Muscle layer of duodenum (tissue), 2 donors: ENCODE data around the gene LDLRAD4.

Source experiments
- H3K27ac ChIP-seq: one replicate; pipeline ENCODE4 v1.7.0; 2013; ENCODE audit warnings: mild to moderate bottlenecking, low read length
- H3K27me3 ChIP-seq: one replicate; pipeline ENCODE4 v1.7.0; 2013; ENCODE audit warnings: low read depth, mild to moderate bottlenecking, control low read depth, low read length
- H3K36me3 ChIP-seq, 2 donors: one replicate each; pipeline ENCODE4 v1.7.0; 2013; ENCODE audit warnings: low read length in 2 of 2, control low read depth in 1 of 2, mild to moderate bottlenecking in 1 of 2; ENCODE audit not compliant: insufficient read depth in 2 of 2, control insufficient read depth in 1 of 2
- H3K4me1 ChIP-seq, 2 donors: one replicate each; pipeline ENCODE4 v1.7.0; 2013; ENCODE audit warnings: low read length in 2 of 2, mild to moderate bottlenecking in 2 of 2, control low read depth in 1 of 2, moderate library complexity in 1 of 2; ENCODE audit not compliant: insufficient read depth in 2 of 2, control insufficient read depth in 1 of 2
- H3K4me3 ChIP-seq, 2 donors: one replicate each; pipeline ENCODE4 v1.7.0; 2013; ENCODE audit warnings: low read length in 2 of 2, low read depth in 1 of 2, mild to moderate bottlenecking in 1 of 2
- H3K9me3 ChIP-seq, 2 donors: one replicate each; pipeline ENCODE4 v1.7.0; 2013; ENCODE audit warnings: low read length in 2 of 2, control low read depth in 1 of 2, mild to moderate bottlenecking in 1 of 2; ENCODE audit not compliant: control insufficient read depth in 1 of 2
- donor health status: healthy.

The LDLRAD4 gene

GRCh38 chr18:13283746-13284145 is 65.2 kb downstream of the LDLRAD4 start:
- peaks cover 0 to under 1% of the 10 kb centered on the region in 2 donors for H3K4me1 ChIP-seq
- no peaks in the 10 kb centered on the region for H3K27me3 ChIP-seq
- no peak overlapping the region for H3K4me3 ChIP-seq
- peaks cover 0 to 4% of the 10 kb centered on the region in 2 donors for H3K36me3 ChIP-seq
- H3K27ac ChIP-seq, result no peak overlapping the region
- no peaks in the 10 kb centered on the region for H3K9me3 ChIP-seq

GRCh38 chr18:13284330-13285027 is 65.9 kb downstream of the LDLRAD4 start:
- no peaks in the 10 kb centered on the region for H3K27me3 ChIP-seq
- no peaks in the 10 kb centered on the region for H3K36me3 ChIP-seq
- H3K9me3 ChIP-seq, result no peaks in the 10 kb centered on the region
- H3K4me3 ChIP-seq, result no peak overlapping the region
- H3K27ac ChIP-seq, result no peak overlapping the region
- H3K4me1 ChIP-seq, result peaks cover 0 to 5% of the 10 kb centered on the region in 2 donors

GRCh38 chr18:13285874-13286273 is 67.3 kb downstream of the LDLRAD4 start:
- H3K27ac ChIP-seq, result no peak overlapping the region
- no peaks in the 10 kb centered on the region for H3K36me3 ChIP-seq
- H3K4me1 ChIP-seq, result peaks cover 0 to 5% of the 10 kb centered on the region in 2 donors
- H3K9me3 ChIP-seq, result no peaks in the 10 kb centered on the region
- H3K4me3 ChIP-seq, result no peak overlapping the region
- H3K27me3 ChIP-seq, result no peaks in the 10 kb centered on the region

GRCh38 chr18:13286456-13287125 is 68.0 kb downstream of the LDLRAD4 start:
- no peak overlapping the region for H3K4me3 ChIP-seq
- H3K4me1 ChIP-seq, result peaks cover 0 to 5% of the 10 kb centered on the region in 2 donors
- no peaks in the 10 kb centered on the region for H3K27me3 ChIP-seq
- no peaks in the 10 kb centered on the region for H3K36me3 ChIP-seq
- H3K27ac ChIP-seq, result no peak overlapping the region
- no peaks in the 10 kb centered on the region for H3K9me3 ChIP-seq

GRCh38 chr18:13287372-13287771 is 68.8 kb downstream of the LDLRAD4 start:
- Histone ChIP-seq H3K36me3 (no peaks in the 10 kb centered on the region), H3K9me3 (no peaks in the 10 kb centered on the region), H3K4me1 (peaks cover 0 to 5% of the 10 kb centered on the region in 2 donors), H3K27me3 (no peaks in the 10 kb centered on the region), H3K27ac (no peak overlapping the region), H3K4me3 (no peak overlapping the region)

- peaks cover 0 to 5% of the 10 kb centered on the region in 2 donors for H3K4me1 ChIP-seq
- no peak overlapping the region for H3K27ac ChIP-seq
Observed at GRCh38 chr18:13288509-13289133, 70.1 kb downstream of the LDLRAD4 start.

GRCh38 chr18:13289481-13290205 is 71.1 kb downstream of the LDLRAD4 start:
- Histone ChIP-seq H3K36me3 (no peaks in the 10 kb centered on the region), H3K27me3 (no peaks in the 10 kb centered on the region), H3K27ac (no peak overlapping the region), H3K9me3 (no peaks in the 10 kb centered on the region), H3K4me3 (no peak overlapping the region), H3K4me1 (peaks cover 0 to 5% of the 10 kb centered on the region in 2 donors)

More at GRCh38 chr18:13288509-13289133, 70.1 kb downstream of the LDLRAD4 start:
- Histone ChIP-seq H3K9me3 (no peaks in the 10 kb centered on the region), H3K36me3 (no peaks in the 10 kb centered on the region), H3K4me3 (no peak overlapping the region), H3K27me3 (no peaks in the 10 kb centered on the region)

- Histone ChIP-seq H3K27me3 (no peaks in the 10 kb centered on the region), H3K4me3 (no peak overlapping the region), H3K27ac (no peak overlapping the region), H3K9me3 (no peaks in the 10 kb centered on the region), H3K36me3 (peaks cover 0 to under 1% of the 10 kb centered on the region in 2 donors), H3K4me1 (peaks cover 0 to 5% of the 10 kb centered on the region in 2 donors)
Observed at GRCh38 chr18:13290856-13291271, 72.3 kb downstream of the LDLRAD4 start.

- no peak overlapping the region for H3K27ac ChIP-seq
- H3K4me1 ChIP-seq, result peaks cover 0 to 5% of the 10 kb centered on the region in 2 donors
- H3K27me3 ChIP-seq, result no peaks in the 10 kb centered on the region
- H3K9me3 ChIP-seq, result no peaks in the 10 kb centered on the region
- H3K4me3 ChIP-seq, result no peak overlapping the region
- peaks cover 0 to 4% of the 10 kb centered on the region in 2 donors for H3K36me3 ChIP-seq
Observed at GRCh38 chr18:13291299-13291698, 72.7 kb downstream of the LDLRAD4 start.

GRCh38 chr18:13291745-13292447 is 73.3 kb downstream of the LDLRAD4 start:
- Histone ChIP-seq H3K9me3 (no peaks in the 10 kb centered on the region), H3K4me3 (no peak overlapping the region), H3K27me3 (no peaks in the 10 kb centered on the region), H3K36me3 (peaks cover 0 to 4% of the 10 kb centered on the region in 2 donors), H3K4me1 (peaks cover 0 to 5% of the 10 kb centered on the region in 2 donors), H3K27ac (no peak overlapping the region)
